Myocyte (in vitro differentiated cells): ENCODE results near the gene MED22. TPM values are rescaled to one million over a fixed set of nuclear protein-coding genes. Genes with fewer than 3 reads are reported as not detected.
"Not testable (repeated sequence)": the region's sequence is repeated elsewhere in the genome, so short reads cannot be mapped to it uniquely, and the experiment has no call there.

Source experiments
- DNase-seq: peaks from one replicate; pipeline ENCODE4 v3.0.0-alpha.2; 2012; ENCODE audit warnings: low read depth
- polyA plus RNA-seq: library from polyadenylated mRNA; unstranded; fragments of >200 nt; gene quantifications from one replicate; pipeline ENCODE4 v1.2.1, GENCODE V29; 2012; ENCODE audit warnings: missing spikeins
- total RNA-seq: library from RNA; depleted of rRNA; stranded (reverse); fragments of >200 nt; gene quantifications from 2 replicates; pipeline ENCODE4 v1.2.3, GENCODE V29; 2014

The MED22 gene
- total RNA-seq, result 34.7 and 37.4 TPM in 2 replicates
- 29.3 TPM for polyA plus RNA-seq

GRCh38 chr9:133347985-133348717, at the start of gene MED22, which contains the start of gene RPL7A:
Gene MED22 (minus strand): TSS chr9:133348131. CDS start chr9:133346662, 1,469 bp downstream.
Gene RPL7A (plus strand): TSS chr9:133348218. CDS start chr9:133348244, 26 bp downstream.
- peak; percentile 97 for DNase-seq

- no peak for DNase-seq
Observed at GRCh38 chr9:133397370-133397769, 49.4 kb upstream of the MED22 start.

- peak; percentile 15 for DNase-seq
Observed at GRCh38 chr9:133396952-133397351, 49.0 kb upstream of the MED22 start.

- DNase-seq, result no peak
Observed at GRCh38 chr9:133394687-133395271, 46.8 kb upstream of the MED22 start.

- DNase-seq, result no peak
Observed at GRCh38 chr9:133393399-133393798, 45.5 kb upstream of the MED22 start.

- DNase-seq, result not testable (repeated sequence)
Observed at GRCh38 chr9:133392308-133392707, 44.4 kb upstream of the MED22 start.

- not testable (repeated sequence) for DNase-seq
Observed at GRCh38 chr9:133391449-133391848, 43.5 kb upstream of the MED22 start.

GRCh38 chr9:133390713-133391112, 42.8 kb upstream of the MED22 start:
- no peak for DNase-seq

GRCh38 chr9:133389562-133389961, 41.6 kb upstream of the MED22 start:
- no peak for DNase-seq

GRCh38 chr9:133389025-133389557, 41.2 kb upstream of the MED22 start:
- no peak for DNase-seq

GRCh38 chr9:133387680-133388079, 39.7 kb upstream of the MED22 start:
- no peak for DNase-seq

- no peak for DNase-seq
Observed at GRCh38 chr9:133386338-133386737, 38.4 kb upstream of the MED22 start.

GRCh38 chr9:133385452-133385851, 37.5 kb upstream of the MED22 start:
- DNase-seq, result no peak

- no peak for DNase-seq
Observed at GRCh38 chr9:133384736-133385321, 36.9 kb upstream of the MED22 start.

- no peak for DNase-seq
Observed at GRCh38 chr9:133383438-133383837, 35.5 kb upstream of the MED22 start.

- no peak for DNase-seq
Observed at GRCh38 chr9:133382507-133383141, 34.7 kb upstream of the MED22 start.

- no peak for DNase-seq
Observed at GRCh38 chr9:133380734-133381133, 32.8 kb upstream of the MED22 start.

- DNase-seq, result no peak
Observed at GRCh38 chr9:133379153-133380086, 31.5 kb upstream of the MED22 start.

GRCh38 chr9:133378408-133378962, 30.6 kb upstream of the MED22 start:
- DNase-seq, result no peak

GRCh38 chr9:133377721-133378216, 29.8 kb upstream of the MED22 start:
- DNase-seq, result no peak
